ENCODE measurements around the gene CBLL1. TPM values are rescaled to one million over a fixed set of nuclear protein-coding genes. Genes with fewer than 3 reads are reported as not detected.

Gene CBLL1
- total RNA-seq, 3 donors from 2014 or later: 27.5 to 49.3 (median 30.4) TPM

- Histone ChIP-seq H3K4me1 (no peaks in the 10 kb centered on the region), H3K4me3 (no peak overlapping the region), H3K27ac (no peak overlapping the region), H3K27me3 (no peaks in the 10 kb centered on the region), H3K36me3 (no peaks in the 10 kb centered on the region), H3K9me3 (no peaks in the 10 kb centered on the region)
- no peak for DNase-seq (ENCODE audit: low spot score in 2 of 2)
- intact Hi-C loops (cut with DNase I; ENCODE audit: low total_unique reads): no loop called here
- TF ChIP-seq, protein P1, sequence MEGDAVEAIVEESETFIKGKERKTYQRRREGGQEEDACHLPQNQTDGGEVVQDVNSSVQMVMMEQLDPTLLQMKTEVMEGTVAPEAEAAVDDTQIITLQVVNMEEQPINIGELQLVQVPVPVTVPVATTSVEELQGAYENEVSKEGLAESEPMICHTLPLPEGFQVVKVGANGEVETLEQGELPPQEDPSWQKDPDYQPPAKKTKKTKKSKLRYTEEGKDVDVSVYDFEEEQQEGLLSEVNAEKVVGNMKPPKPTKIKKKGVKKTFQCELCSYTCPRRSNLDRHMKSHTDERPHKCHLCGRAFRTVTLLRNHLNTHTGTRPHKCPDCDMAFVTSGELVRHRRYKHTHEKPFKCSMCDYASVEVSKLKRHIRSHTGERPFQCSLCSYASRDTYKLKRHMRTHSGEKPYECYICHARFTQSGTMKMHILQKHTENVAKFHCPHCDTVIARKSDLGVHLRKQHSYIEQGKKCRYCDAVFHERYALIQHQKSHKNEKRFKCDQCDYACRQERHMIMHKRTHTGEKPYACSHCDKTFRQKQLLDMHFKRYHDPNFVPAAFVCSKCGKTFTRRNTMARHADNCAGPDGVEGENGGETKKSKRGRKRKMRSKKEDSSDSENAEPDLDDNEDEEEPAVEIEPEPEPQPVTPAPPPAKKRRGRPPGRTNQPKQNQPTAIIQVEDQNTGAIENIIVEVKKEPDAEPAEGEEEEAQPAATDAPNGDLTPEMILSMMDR (IDR thresholded peaks at IDR 0.05): no peak
- TF ChIP-seq POLR2AphosphoS5 (IDR thresholded peaks at IDR 0.05): no peak
- TF ChIP-seq POLR2A (IDR thresholded peaks at IDR 0.05): no peak
Measured at GRCh38 chr7:107778283-107778682, 34.3 kb downstream of the CBLL1 start.

GRCh38 chr7:107779647-107780099, 35.7 kb downstream of the CBLL1 start:
- TF ChIP-seq POLR2A (IDR thresholded peaks at IDR 0.05): no peak
- no peak for TF ChIP-seq POLR2AphosphoS5 (IDR thresholded peaks at IDR 0.05)
- TF ChIP-seq, protein P1 (IDR thresholded peaks at IDR 0.05): no peak
- Histone ChIP-seq H3K27me3 (no peaks in the 10 kb centered on the region), H3K36me3 (no peaks in the 10 kb centered on the region), H3K4me1 (no peaks in the 10 kb centered on the region), H3K27ac (no peak overlapping the region), H3K4me3 (no peak overlapping the region), H3K9me3 (no peaks in the 10 kb centered on the region)
- intact Hi-C loops (cut with DNase I; ENCODE audit: low total_unique reads): no loop called here
- DNase-seq (ENCODE audit: low spot score in 2 of 2): no peak

DNA sequence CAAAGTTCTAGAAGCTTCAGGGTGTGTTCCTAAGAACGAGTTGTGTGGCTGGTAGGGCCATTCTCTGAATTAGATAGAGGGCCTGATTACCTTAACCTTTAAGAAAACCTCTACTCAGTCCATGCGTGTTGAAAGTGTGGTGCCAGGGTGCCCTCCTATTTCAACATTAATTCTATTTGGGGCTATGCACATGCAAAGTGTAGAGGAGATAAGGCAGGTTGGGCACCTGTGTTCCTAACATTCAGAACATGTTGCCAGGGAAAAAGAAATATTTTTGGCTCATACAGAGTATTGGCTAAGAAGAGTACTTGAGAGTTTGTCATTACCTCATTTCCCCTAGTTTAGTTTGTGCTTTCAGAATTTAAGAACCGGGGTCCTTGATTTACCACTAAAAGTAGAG, 38.4 kb downstream of the CBLL1 start:
- DNase-seq (ENCODE audit: low spot score in 2 of 2): no peak
- Histone ChIP-seq H3K9me3 (no peaks in the 10 kb centered on the region), H3K4me3 (no peak overlapping the region), H3K27me3 (no peaks in the 10 kb centered on the region), H3K27ac (no peak overlapping the region), H3K4me1 (no peaks in the 10 kb centered on the region), H3K36me3 (no peaks in the 10 kb centered on the region)
- intact Hi-C loops (cut with DNase I; ENCODE audit: low total_unique reads): no loop called here
- TF ChIP-seq POLR2AphosphoS5 (IDR thresholded peaks at IDR 0.05) (no peak), POLR2A (IDR thresholded peaks at IDR 0.05) (no peak)
- TF ChIP-seq, protein P1 (IDR thresholded peaks at IDR 0.05): no peak

DNA sequence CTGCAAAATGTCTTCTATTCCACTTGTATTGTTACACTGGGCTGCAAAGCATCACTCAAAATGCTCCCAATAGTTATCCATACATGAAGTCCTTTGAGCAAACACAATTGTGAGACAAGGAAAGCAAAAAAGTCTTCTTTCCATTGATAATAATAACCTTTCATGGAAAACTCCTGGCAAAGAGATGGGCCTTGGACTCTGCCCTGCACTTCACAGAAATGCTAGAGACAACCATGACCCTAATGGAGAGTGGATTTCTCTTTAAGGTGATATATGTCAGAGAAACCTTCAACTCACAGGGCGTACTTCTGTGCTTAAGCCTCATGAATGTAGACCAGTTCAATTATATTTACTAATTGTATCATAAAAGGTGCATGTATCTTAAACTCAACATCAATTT, 39.7 kb downstream of the CBLL1 start:
- intact Hi-C loops (cut with DNase I; ENCODE audit: low total_unique reads): no loop called here
- no peak overlapping the region for H3K4me3 ChIP-seq
- H3K27ac ChIP-seq: no peak overlapping the region
- no peaks in the 10 kb centered on the region for H3K36me3 ChIP-seq
- no peak for DNase-seq (ENCODE audit: low spot score in 2 of 2)
- no peak for TF ChIP-seq POLR2A (IDR thresholded peaks at IDR 0.05)
- TF ChIP-seq, protein P1 (IDR thresholded peaks at IDR 0.05): no peak
- no peak for TF ChIP-seq POLR2AphosphoS5 (IDR thresholded peaks at IDR 0.05)
- H3K27me3 ChIP-seq: no peaks in the 10 kb centered on the region
- H3K9me3 ChIP-seq: no peaks in the 10 kb centered on the region
- no peaks in the 10 kb centered on the region for H3K4me1 ChIP-seq

- Histone ChIP-seq H3K9me3 (no peaks in the 10 kb centered on the region), H3K4me1 (no peaks in the 10 kb centered on the region), H3K27ac (no peak overlapping the region)
Measured at GRCh38 chr7:107785170-107785569, 41.2 kb downstream of the CBLL1 start.

More at GRCh38 chr7:107785170-107785569, 41.2 kb downstream of the CBLL1 start:
- intact Hi-C loops (cut with DNase I; ENCODE audit: low total_unique reads): no loop called here
- TF ChIP-seq, protein P1 (IDR thresholded peaks at IDR 0.05): no peak
- TF ChIP-seq POLR2A (IDR thresholded peaks at IDR 0.05) (no peak), POLR2AphosphoS5 (IDR thresholded peaks at IDR 0.05) (no peak)
- no peak overlapping the region for H3K4me3 ChIP-seq
- DNase-seq (ENCODE audit: low spot score in 2 of 2): no peak
- no peaks in the 10 kb centered on the region for H3K27me3 ChIP-seq
- H3K36me3 ChIP-seq: no peaks in the 10 kb centered on the region
